HFF-Myc (cell line): Measurements from ENCODE around the gene ZNF148.

Experiments
- DNase-seq: peaks from one replicate; pipeline ENCODE4 v3.0.0-alpha.2; 2011; ENCODE audit warnings: low read depth; ENCODE audit errors: extremely low read depth
- H3K4me3 ChIP-seq: replicated peaks from 2 replicates; pipeline ENCODE4 v1.5.1; 2011; ENCODE audit warnings: low read depth, mild to moderate bottlenecking, control low read depth, low read length
- CTCF ChIP-seq: IDR thresholded peaks from 2 replicates; pipeline ENCODE4 v1.5.1; 2012; ENCODE audit warnings: mild to moderate bottlenecking, low read depth, low read length, control low read depth; ENCODE audit errors: missing control alignments

Gene ZNF148

DNA sequence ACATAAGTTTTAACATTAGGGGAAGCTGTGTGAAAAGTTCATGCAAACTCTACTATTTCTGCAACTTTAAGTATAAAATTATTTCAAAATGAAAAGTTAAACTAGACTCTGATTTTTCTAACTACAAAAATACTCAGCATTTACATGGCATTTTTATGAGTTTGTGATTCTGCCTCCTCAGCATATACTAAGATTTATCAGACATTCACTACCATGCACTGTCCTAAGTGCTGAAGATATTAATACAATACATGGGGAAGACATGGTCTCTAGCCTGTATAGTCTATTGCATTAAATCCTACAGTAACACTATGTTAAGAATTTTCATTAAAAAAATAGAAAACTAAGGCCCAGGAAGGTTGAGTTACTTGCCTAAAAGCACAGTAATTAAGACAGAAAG is 80.7 kb downstream of the ZNF148 start:
- no peak for DNase-seq
- TF ChIP-seq CTCF = no peak
- no peak overlapping the region for H3K4me3 ChIP-seq

DNA sequence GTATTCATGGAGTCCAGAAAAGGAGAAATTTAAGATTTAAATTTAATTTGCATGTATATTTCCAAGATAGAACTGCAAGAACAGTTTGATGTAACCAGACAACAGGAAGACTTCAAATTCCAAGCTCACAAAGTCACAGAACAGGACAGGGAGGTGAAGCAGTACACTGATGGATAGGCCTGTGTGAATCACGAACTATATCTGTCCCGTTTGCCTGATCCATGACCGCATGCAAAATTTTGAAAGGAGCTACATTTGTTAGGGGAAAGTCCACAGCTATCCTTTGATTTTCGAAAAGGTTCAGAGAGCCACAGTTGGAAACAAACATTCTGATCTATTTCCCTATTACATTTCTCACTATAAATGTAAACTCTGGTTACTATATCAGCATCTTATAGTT is 83.1 kb downstream of the ZNF148 start:
- no peak overlapping the region for H3K4me3 ChIP-seq
- no peak for DNase-seq
- no peak for TF ChIP-seq CTCF

DNA sequence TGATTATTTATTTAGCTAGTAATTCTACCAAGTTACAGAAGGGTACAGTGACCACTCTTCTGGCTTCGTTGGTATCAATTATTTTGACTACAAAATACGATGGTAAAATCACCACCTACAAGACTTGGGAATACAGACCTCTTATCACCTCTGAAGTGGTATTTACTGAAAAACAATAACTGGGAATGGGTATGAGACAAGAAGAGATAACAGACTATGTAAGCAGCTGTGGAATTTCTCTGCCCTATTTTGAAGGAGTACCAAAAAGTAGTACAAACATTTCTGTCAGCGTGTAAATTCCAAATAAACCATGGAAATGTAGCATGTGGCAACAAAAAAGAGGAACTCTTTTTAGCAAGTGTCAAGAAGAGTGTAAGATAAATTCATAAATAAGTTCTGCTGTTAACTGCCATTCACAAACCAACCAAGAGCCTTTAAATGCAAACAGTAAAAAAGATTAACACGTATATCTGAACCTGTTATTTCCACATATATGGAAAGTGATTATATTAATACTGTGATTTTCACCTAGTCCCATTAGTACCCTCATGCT is 85.6 kb downstream of the ZNF148 start:
- H3K4me3 ChIP-seq = no peak overlapping the region
- TF ChIP-seq CTCF = no peak
- no peak for DNase-seq

DNA sequence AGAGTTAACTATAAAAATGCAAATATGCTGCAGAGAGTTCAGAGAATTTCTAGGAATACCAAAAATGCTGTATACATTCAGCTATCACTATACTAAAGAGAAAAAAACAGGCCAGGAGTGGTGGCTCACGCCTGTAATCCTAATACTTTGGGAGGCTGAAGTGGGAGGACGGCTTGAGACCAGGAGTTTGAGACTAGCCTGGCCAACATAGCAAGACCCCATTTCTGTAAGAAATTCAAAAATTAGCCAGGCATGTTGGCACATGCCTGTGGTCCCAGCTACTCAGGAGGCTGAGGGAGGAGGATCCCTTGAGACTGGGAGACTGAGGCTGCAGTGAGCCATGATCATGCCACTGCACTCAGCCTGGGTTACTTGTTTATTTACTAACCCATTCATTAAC is 87.9 kb downstream of the ZNF148 start:
- H3K4me3 ChIP-seq = no peak overlapping the region
- TF ChIP-seq CTCF = no peak
- no peak for DNase-seq

DNA sequence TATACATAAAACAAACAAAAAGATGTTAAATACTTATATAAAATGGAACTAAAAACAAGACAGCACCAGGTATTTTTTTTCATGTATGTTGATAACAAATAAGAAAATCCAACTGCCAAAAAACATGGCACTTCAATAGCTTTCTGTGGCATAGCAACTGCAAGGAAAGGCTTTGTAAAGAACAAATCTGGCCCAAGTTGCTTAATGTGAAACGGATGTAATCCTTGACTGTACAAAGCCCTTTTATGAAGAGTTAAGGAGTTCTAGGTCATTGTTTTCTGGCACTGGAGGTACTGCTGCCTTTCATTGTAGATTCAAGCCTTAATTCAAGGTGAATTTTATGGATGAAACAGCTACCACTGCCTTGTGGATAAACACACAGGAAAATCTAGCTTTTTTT is 93.7 kb downstream of the ZNF148 start:
- no peak for DNase-seq
- no peak overlapping the region for H3K4me3 ChIP-seq
- no peak for TF ChIP-seq CTCF

GRCh38 chr3:125280668-125281361 is 94.3 kb downstream of the ZNF148 start:
- no peak overlapping the region for H3K4me3 ChIP-seq
- DNase-seq = peak; percentile 45
- TF ChIP-seq CTCF = no peak

GRCh38 chr3:125278155-125278554 is 97.0 kb downstream of the ZNF148 start:
- TF ChIP-seq CTCF = no peak
- no peak for DNase-seq
- no peak overlapping the region for H3K4me3 ChIP-seq
